Retinal pigment epithelial cell (primary cell): ENCODE measurements around the gene EHD1.

Source experiments
- DNase-seq: peaks from one replicate; pipeline ENCODE4 v3.0.0-alpha.2; 2010; ENCODE audit warnings: low read depth
- H3K4me3 ChIP-seq: 2 replicates; pipeline ENCODE4 v1.5.1; 2011; ENCODE audit warnings: mild to moderate bottlenecking, low read length, control low read depth, moderate library complexity
- TF ChIP-seq, protein P1 (sequence below): conservative IDR thresholded peaks from 2 replicates; pipeline ENCODE4 v1.5.1; 2011; ENCODE audit warnings: low read depth, low read length, control low read depth, inconsistent platforms

EHD1 gene

GRCh38 chr11:64910451-64911093 lies 32.2 kb upstream of the EHD1 start:
- H3K4me3 ChIP-seq = no peak overlapping the region
- TF ChIP-seq, protein P1, sequence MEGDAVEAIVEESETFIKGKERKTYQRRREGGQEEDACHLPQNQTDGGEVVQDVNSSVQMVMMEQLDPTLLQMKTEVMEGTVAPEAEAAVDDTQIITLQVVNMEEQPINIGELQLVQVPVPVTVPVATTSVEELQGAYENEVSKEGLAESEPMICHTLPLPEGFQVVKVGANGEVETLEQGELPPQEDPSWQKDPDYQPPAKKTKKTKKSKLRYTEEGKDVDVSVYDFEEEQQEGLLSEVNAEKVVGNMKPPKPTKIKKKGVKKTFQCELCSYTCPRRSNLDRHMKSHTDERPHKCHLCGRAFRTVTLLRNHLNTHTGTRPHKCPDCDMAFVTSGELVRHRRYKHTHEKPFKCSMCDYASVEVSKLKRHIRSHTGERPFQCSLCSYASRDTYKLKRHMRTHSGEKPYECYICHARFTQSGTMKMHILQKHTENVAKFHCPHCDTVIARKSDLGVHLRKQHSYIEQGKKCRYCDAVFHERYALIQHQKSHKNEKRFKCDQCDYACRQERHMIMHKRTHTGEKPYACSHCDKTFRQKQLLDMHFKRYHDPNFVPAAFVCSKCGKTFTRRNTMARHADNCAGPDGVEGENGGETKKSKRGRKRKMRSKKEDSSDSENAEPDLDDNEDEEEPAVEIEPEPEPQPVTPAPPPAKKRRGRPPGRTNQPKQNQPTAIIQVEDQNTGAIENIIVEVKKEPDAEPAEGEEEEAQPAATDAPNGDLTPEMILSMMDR = no peak
- DNase-seq = no peak

GRCh38 chr11:64909653-64910343 lies 31.4 kb upstream of the EHD1 start:
- TF ChIP-seq, protein P1 = no peak
- DNase-seq = no peak
- no peak overlapping the region for H3K4me3 ChIP-seq

GRCh38 chr11:64908766-64909165 lies 30.3 kb upstream of the EHD1 start:
- DNase-seq = no peak
- TF ChIP-seq, protein P1 = no peak
- H3K4me3 ChIP-seq = no peak overlapping the region

DNA sequence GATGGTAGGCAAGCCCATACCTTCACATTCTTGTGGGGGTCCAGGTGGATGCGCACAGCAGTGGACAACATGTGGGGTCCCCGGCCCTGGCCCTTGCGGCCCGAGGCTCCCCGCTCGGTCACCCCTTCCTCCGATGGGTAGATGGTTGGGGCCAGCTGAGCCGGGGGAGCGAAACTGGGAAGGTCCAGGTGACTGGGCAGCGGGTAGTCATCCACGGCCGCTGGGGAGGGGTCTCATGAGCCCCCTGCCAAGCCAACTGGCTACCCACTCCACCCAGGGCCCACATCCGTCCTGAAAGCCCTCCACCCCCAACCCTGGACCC lies 27.9 kb upstream of the EHD1 start:
- TF ChIP-seq, protein P1 = no peak
- H3K4me3 ChIP-seq = no peak overlapping the region
- DNase-seq = no peak

DNA sequence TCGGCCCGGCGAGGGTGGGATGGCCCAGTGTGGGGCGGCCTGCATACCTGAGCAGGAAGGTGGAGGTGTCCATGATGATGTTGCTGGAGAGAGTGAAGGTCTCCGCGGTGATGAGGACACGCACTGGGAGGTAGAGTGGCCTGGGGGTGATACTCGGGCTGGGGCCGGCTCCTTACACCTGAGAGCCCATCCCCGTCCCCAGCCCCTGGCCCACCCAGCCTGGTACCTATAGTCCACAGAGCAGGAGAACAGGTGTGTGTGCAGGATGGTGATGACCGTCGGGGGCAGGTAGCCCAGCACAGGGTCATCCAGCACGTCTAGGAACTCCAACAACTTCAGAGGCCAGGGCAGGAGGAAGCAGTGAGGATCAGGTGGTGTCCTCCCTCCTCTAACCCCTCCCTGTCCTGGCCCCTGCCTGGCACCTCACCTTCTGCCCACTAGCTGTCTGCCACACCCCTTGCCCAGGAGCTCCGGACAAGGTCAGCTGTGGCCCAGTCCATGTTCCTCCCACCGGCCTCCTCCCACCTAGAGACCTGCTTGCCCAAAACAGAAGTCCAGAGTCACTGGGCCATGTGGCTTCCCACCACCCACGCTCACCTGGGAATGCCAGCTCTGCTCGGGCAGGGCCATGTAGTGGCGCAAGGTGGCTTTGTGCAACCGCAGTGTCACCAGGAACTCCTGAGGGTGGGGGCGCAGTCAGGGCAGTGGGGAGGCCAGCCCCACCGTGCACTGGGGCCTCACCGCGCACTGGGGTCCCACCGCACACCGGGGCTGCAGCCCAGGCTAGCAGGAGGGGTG lies 27.3 kb upstream of the EHD1 start:
- DNase-seq = no peak
- H3K4me3 ChIP-seq = no peak overlapping the region
- TF ChIP-seq, protein P1 = no peak

DNA sequence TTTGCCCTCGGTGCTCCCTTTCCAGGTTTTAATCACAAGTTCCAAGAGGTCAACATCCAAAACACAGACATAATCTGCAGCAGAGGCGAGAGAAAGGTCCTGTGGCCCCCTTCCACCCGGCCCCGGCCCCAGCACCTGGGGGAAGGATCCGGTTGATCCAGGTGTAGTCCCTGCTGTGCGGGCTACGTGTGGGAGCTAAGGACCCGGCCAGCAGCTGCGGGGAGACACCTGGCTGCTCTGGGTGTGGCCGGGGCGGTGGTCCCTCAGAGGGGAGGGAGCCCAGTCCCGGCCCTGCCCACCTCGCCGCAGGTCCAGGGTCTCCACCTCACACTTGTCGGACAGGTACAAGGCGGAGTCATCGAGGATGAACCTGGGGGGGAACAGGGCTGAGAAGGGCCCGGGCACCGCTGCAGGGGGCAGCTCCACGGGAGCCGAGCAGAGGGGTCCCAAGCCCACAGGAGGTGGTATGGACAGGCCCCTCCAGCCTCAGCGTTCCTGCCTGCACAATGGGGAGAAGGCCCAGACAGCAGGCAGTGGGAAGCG lies 24.9 kb upstream of the EHD1 start:
- TF ChIP-seq, protein P1 = no peak
- no peak overlapping the region for H3K4me3 ChIP-seq
- no peak for DNase-seq
